ENCODE data around the gene THBS2. TPM values are rescaled to one million over a fixed set of nuclear protein-coding genes. Genes with fewer than 3 reads are reported as not detected.
A peak's percentile ranks its signal among the peaks of the same experiment; 100 is the strongest.

The THBS2 gene
- total RNA-seq, 6 experiments from 2014 or later: 2.7 to 28.7 (median 7.8) TPM

- peak; percentile 32 to 60 (median 44) for ATAC-seq
- Histone ChIP-seq H3K4me3 (no peak overlapping the region), H3K27ac (peak overlapping the region in 2 of 3 donors; percentile 31 to 57), H3K27me3 (no peaks in the 10 kb centered on the region), H3K4me1 (no peaks in the 10 kb centered on the region), H3K36me3 (no peaks in the 10 kb centered on the region), H3K9me3 (no peaks in the 10 kb centered on the region)
- no peak for DNase-seq
- intact Hi-C loops (cut with DNase I): no loop called here
- TF ChIP-seq POLR2A (IDR thresholded peaks at IDR 0.05): no peak
- TF ChIP-seq, protein P1, sequence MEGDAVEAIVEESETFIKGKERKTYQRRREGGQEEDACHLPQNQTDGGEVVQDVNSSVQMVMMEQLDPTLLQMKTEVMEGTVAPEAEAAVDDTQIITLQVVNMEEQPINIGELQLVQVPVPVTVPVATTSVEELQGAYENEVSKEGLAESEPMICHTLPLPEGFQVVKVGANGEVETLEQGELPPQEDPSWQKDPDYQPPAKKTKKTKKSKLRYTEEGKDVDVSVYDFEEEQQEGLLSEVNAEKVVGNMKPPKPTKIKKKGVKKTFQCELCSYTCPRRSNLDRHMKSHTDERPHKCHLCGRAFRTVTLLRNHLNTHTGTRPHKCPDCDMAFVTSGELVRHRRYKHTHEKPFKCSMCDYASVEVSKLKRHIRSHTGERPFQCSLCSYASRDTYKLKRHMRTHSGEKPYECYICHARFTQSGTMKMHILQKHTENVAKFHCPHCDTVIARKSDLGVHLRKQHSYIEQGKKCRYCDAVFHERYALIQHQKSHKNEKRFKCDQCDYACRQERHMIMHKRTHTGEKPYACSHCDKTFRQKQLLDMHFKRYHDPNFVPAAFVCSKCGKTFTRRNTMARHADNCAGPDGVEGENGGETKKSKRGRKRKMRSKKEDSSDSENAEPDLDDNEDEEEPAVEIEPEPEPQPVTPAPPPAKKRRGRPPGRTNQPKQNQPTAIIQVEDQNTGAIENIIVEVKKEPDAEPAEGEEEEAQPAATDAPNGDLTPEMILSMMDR (IDR thresholded peaks at IDR 0.05): no peak
- WGBS (ENCODE audit: insufficient coverage, low coverage, low lambda C conversion rate, missing lambda C conversion rate): 48% methylated on average over 13 of the region's 37 CpGs
Observed at GRCh38 chr6:169167581-169168301, 85.9 kb downstream of the THBS2 start.

GRCh38 chr6:169166896-169167580 lies 86.6 kb downstream of the THBS2 start:
- Histone ChIP-seq H3K4me3 (no peak overlapping the region), H3K27me3 (no peaks in the 10 kb centered on the region), H3K4me1 (no peaks in the 10 kb centered on the region), H3K9me3 (no peaks in the 10 kb centered on the region), H3K36me3 (no peaks in the 10 kb centered on the region), H3K27ac (peak overlapping the region in 2 of 3 donors; percentile 28 to 31)
- 70% methylated on average over 2 of the region's 40 CpGs for WGBS (ENCODE audit: insufficient coverage, low coverage, low lambda C conversion rate, missing lambda C conversion rate)
- TF ChIP-seq POLR2A (IDR thresholded peaks at IDR 0.05): no peak
- TF ChIP-seq, protein P1 (IDR thresholded peaks at IDR 0.05): no peak
- ATAC-seq (no peak), DNase-seq (no peak)
- intact Hi-C loops (cut with DNase I): no loop called here
